Measurements from ENCODE around the gene TMEM204.

DNA sequence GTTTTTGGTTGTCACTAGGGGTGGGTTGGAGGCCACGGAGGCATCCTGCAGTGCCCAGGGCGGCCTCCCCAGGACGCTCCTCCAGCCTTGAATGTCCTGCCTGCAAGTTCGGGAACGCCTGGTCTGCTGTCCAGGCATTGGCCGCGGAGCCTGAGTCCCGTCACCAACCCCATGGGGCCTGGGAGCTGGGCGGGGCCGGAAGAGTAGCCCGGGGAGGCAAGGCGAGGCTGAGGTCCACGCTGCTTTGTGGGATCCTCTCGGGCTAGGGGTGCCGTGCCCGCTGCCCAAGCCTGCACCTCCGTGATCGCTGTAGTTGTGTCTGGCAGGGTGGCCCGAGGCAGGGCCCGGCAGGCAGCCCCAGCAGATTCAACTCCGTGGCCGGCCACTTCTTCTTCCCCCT, 27.6 kb upstream of the TMEM204 start:
- TF ChIP-seq EP300 (IDR thresholded peaks at IDR 0.05) (no peak), POLR2A (IDR thresholded peaks at IDR 0.05) (no peak)
- TF ChIP-seq, protein P1, sequence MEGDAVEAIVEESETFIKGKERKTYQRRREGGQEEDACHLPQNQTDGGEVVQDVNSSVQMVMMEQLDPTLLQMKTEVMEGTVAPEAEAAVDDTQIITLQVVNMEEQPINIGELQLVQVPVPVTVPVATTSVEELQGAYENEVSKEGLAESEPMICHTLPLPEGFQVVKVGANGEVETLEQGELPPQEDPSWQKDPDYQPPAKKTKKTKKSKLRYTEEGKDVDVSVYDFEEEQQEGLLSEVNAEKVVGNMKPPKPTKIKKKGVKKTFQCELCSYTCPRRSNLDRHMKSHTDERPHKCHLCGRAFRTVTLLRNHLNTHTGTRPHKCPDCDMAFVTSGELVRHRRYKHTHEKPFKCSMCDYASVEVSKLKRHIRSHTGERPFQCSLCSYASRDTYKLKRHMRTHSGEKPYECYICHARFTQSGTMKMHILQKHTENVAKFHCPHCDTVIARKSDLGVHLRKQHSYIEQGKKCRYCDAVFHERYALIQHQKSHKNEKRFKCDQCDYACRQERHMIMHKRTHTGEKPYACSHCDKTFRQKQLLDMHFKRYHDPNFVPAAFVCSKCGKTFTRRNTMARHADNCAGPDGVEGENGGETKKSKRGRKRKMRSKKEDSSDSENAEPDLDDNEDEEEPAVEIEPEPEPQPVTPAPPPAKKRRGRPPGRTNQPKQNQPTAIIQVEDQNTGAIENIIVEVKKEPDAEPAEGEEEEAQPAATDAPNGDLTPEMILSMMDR (IDR thresholded peaks at IDR 0.05), result no peak
